Stimulated activated CD4-positive, alpha-beta T cell treated with anti-CD3 and anti-CD28 coated beads, Interleukin-4, amount 100 ng/mL, for 1 hour (primary cell): Measurements from ENCODE around the gene GLT1D1.

Source experiments
- DNase-seq: peaks from one replicate; pipeline ENCODE4 v3.0.0-alpha.2; 2020

The GLT1D1 gene

GRCh38 chr12:129009833-129010622 is 156.8 kb downstream of the GLT1D1 start:
- no peak for DNase-seq

GRCh38 chr12:129016159-129016558 is 162.9 kb downstream of the GLT1D1 start:
- no peak for DNase-seq

- no peak for DNase-seq
Measured at GRCh38 chr12:129025055-129025454, 171.8 kb downstream of the GLT1D1 start.

- DNase-seq: no peak
Measured at GRCh38 chr12:129028844-129029243, 175.6 kb downstream of the GLT1D1 start.
